ENCODE measurements around the gene DUS1L.
"Not testable (repeated sequence)": the region's sequence is repeated elsewhere in the genome, so short reads cannot be mapped to it uniquely, and the experiment has no call there.

Gene DUS1L

DNA sequence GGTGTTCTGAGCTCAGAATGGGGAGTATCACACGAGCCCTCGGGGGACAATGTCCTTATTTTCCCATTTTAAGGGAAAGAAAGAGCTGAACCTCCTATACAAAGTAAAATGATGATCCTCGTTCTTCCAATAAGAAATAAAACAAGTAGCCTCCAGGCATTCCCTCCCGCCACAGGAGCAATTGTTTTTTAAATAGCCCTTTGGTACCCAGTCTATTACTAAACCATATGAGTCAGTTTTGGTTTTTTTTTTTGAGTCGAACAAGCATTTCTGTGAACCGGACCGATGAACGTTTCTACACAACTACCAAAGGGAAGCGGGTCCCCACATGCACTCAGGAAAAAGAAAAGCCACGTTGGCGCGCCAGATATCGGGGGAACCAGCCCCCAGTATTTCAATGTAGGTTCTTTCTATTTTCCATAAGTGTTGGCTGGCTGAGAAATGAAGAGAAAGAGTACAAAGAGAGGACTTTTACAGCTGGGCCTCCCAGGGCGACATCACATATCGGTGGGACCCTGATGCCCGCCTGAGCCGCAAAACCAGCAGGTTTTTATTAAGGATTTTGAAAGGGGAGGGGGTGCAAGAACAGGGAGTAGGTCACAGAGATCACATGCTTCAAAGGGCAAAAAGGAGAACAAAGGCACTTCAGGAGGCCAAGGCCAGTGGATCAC lies 24.3 kb downstream of the DUS1L start:
- Histone ChIP-seq H3K9ac (ENCODE audit: low read length) (no peak overlapping the region), H3K9me2 (ENCODE audit: low read depth, low read length) (no peaks in the 10 kb centered on the region), H3K4me3 (ENCODE audit: low read depth, low read length, poor library complexity, severe bottlenecking) (no peak overlapping the region), H4K20me1 (ENCODE audit: insufficient read depth, low read length) (no peaks in the 10 kb centered on the region), H3K27ac (ENCODE audit: low read depth, low read length, poor library complexity, severe bottlenecking) (no peak overlapping the region), H3F3A (ENCODE audit: insufficient read depth, low read length) (no peaks in the 10 kb centered on the region), H3K27me3 (ENCODE audit: insufficient read depth, low read length) (no peaks in the 10 kb centered on the region), H3K36me3 (ENCODE audit: insufficient read depth, low read length) (0 out of 2 replicates have a peak, but pooled peaks cover 4% of the 10 kb centered on the region), H3K9me3 (ENCODE audit: low read length) (no peaks in the 10 kb centered on the region), H3K79me2 (ENCODE audit: insufficient read depth, low read length) (no peaks in the 10 kb centered on the region), H3K4me1 (ENCODE audit: insufficient read depth, low read length, severe bottlenecking) (peaks cover 12% of the 10 kb centered on the region), H2AFZ (ENCODE audit: low read length) (no peak overlapping the region), H3K4me2 (ENCODE audit: low read length) (no peak overlapping the region)
- TF ChIP-seq EZH2 (IDR thresholded peaks at IDR 0.05; ENCODE audit: borderline replicate concordance, low read length): no peak
- TF ChIP-seq, protein P1, sequence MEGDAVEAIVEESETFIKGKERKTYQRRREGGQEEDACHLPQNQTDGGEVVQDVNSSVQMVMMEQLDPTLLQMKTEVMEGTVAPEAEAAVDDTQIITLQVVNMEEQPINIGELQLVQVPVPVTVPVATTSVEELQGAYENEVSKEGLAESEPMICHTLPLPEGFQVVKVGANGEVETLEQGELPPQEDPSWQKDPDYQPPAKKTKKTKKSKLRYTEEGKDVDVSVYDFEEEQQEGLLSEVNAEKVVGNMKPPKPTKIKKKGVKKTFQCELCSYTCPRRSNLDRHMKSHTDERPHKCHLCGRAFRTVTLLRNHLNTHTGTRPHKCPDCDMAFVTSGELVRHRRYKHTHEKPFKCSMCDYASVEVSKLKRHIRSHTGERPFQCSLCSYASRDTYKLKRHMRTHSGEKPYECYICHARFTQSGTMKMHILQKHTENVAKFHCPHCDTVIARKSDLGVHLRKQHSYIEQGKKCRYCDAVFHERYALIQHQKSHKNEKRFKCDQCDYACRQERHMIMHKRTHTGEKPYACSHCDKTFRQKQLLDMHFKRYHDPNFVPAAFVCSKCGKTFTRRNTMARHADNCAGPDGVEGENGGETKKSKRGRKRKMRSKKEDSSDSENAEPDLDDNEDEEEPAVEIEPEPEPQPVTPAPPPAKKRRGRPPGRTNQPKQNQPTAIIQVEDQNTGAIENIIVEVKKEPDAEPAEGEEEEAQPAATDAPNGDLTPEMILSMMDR (IDR thresholded peaks at IDR 0.05; ENCODE audit: low read length): no peak

- H3K27me3 ChIP-seq (ENCODE audit: insufficient read depth, low read length): no peaks in the 10 kb centered on the region
- TF ChIP-seq, protein P1 (IDR thresholded peaks at IDR 0.05; ENCODE audit: low read length): no peak
- no peak for TF ChIP-seq EZH2 (IDR thresholded peaks at IDR 0.05; ENCODE audit: borderline replicate concordance, low read length)
- H3K79me2 ChIP-seq (ENCODE audit: insufficient read depth, low read length): no peaks in the 10 kb centered on the region
- H3K9ac ChIP-seq (ENCODE audit: low read length): no peak overlapping the region
- peaks cover 20% of the 10 kb centered on the region for H3K4me1 ChIP-seq (ENCODE audit: insufficient read depth, low read length, severe bottlenecking)
- H3K9me2 ChIP-seq (ENCODE audit: low read depth, low read length): no peaks in the 10 kb centered on the region
- no peak overlapping the region for H3K27ac ChIP-seq (ENCODE audit: low read depth, low read length, poor library complexity, severe bottlenecking)
- H3K9me3 ChIP-seq (ENCODE audit: low read length): no peaks in the 10 kb centered on the region
- 0 out of 2 replicates have a peak, but pooled peaks cover 6% of the 10 kb centered on the region for H3K36me3 ChIP-seq (ENCODE audit: insufficient read depth, low read length)
- H2AFZ ChIP-seq (ENCODE audit: low read length): no peak overlapping the region
- H3K4me2 ChIP-seq (ENCODE audit: low read length): no peak overlapping the region
- no peak overlapping the region for H3K4me3 ChIP-seq (ENCODE audit: low read depth, low read length, poor library complexity, severe bottlenecking)
- no peaks in the 10 kb centered on the region for H4K20me1 ChIP-seq (ENCODE audit: insufficient read depth, low read length)
- no peaks in the 10 kb centered on the region; the same call in 1 of the 2 replicates for H3F3A ChIP-seq (ENCODE audit: insufficient read depth, low read length)
Observed at GRCh38 chr17:82039695-82040299, 25.8 kb downstream of the DUS1L start.

DNA sequence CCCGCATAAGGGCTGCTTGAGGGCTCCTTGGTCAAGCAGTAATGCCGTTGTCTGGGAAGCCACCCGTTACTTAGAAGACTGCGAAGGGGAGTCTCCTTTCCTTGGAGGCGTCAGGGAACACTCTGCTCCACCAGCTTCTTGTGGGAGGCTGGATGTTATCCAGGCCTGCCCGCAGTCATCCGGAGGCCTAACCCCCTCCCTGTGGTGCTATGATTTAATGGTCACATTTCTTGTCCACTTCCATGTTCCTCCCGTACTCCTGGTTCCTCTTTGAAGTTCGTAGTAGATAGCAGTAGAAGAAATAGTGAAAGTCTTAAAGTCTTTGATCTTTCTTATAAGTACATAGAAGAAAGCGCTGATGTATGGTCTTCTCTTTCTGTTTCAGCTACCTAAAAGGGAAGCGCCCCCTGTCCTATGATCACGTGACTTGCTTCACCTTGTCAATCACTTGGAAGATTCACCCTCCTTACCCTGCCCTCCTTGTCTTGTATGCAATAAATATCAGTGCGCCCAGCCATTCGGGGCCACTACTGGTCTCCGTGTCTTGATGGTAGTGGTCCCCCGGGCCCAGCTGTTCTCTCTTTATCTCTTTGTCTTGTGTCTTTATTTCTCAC lies 26.7 kb downstream of the DUS1L start:
- H3K9ac ChIP-seq (ENCODE audit: low read length); H4K20me1 ChIP-seq (ENCODE audit: insufficient read depth, low read length); H3K4me2 ChIP-seq (ENCODE audit: low read length); H3K9me2 ChIP-seq (ENCODE audit: low read depth, low read length); H3K36me3 ChIP-seq (ENCODE audit: insufficient read depth, low read length); H3K4me3 ChIP-seq (ENCODE audit: low read depth, low read length, poor library complexity, severe bottlenecking); H3F3A ChIP-seq (ENCODE audit: insufficient read depth, low read length); H2AFZ ChIP-seq (ENCODE audit: low read length); H3K27ac ChIP-seq (ENCODE audit: low read depth, low read length, poor library complexity, severe bottlenecking); H3K9me3 ChIP-seq (ENCODE audit: low read length); H3K79me2 ChIP-seq (ENCODE audit: insufficient read depth, low read length); H3K27me3 ChIP-seq (ENCODE audit: insufficient read depth, low read length): not testable (repeated sequence)
- peaks cover 20% of the 10 kb centered on the region for H3K4me1 ChIP-seq (ENCODE audit: insufficient read depth, low read length, severe bottlenecking)
